ENCODE data around the gene CXCL5. TPM values are rescaled to one million over a fixed set of nuclear protein-coding genes. Genes with fewer than 3 reads are reported as not detected.

CXCL5 gene
- total RNA-seq, 3 donors from 2014 or later (not counting 1 experiment from before 2014, with no cell fraction given), result 0.23 to 2.0 (median 1.5) TPM

- H3K4me1 Mint-ChIP-seq, result peaks cover 5 to 15% of the 10 kb centered on the region in 2 donors
- no peak overlapping the region for H3K4me3 Mint-ChIP-seq
- H3K27ac Mint-ChIP-seq, result no peak overlapping the region
These were observed 15.9 kb upstream of the CXCL5 start for GRCh38 chr4:74014332-74014731.

GRCh38 chr4:74013264-74013663 lies 14.8 kb upstream of the CXCL5 start:
- H3K27me3 Mint-ChIP-seq (ENCODE audit: low read depth in 2 of 2), result no peaks in the 10 kb centered on the region
- no peaks in the 10 kb centered on the region for H3K27me3 ChIP-seq (ENCODE audit: control insufficient read depth, insufficient read depth, low read length)
- peaks cover 4 to 7% of the 10 kb centered on the region in 2 donors for H3K9me3 Mint-ChIP-seq
- H3K27ac ChIP-seq (ENCODE audit: low read length), result no peak overlapping the region
- no peak for DNase-seq
- ATAC-seq, result no peak
- H3K27ac Mint-ChIP-seq, result no peak overlapping the region
- no peaks in the 10 kb centered on the region for H3K36me3 Mint-ChIP-seq
- TF ChIP-seq CTCF (IDR thresholded peaks at IDR 0.05), result no peak
- H3K36me3 ChIP-seq (ENCODE audit: control insufficient read depth, insufficient read depth, low read length), result no peaks in the 10 kb centered on the region
- intact Hi-C loops (cut with micrococcal nuclease), result no loop called here
- H3K4me3 Mint-ChIP-seq, result no peak overlapping the region
- H3K4me3 ChIP-seq (ENCODE audit: low read length), result no peak overlapping the region
- H3K4me1 ChIP-seq (ENCODE audit: control insufficient read depth, insufficient read depth, low read length), result no peaks in the 10 kb centered on the region
- H3K4me1 Mint-ChIP-seq, result peaks cover 5 to 15% of the 10 kb centered on the region in 2 donors
- no peaks in the 10 kb centered on the region for H3K9me3 ChIP-seq (ENCODE audit: control insufficient read depth, insufficient read depth, low read length)
- WGBS (ENCODE audit: insufficient coverage), result 89% methylated on average over 2 of the region's 2 CpGs

More at GRCh38 chr4:74014332-74014731, 15.9 kb upstream of the CXCL5 start:
- H3K36me3 Mint-ChIP-seq, result no peaks in the 10 kb centered on the region
- H3K4me3 ChIP-seq (ENCODE audit: low read length), result no peak overlapping the region
- ATAC-seq, result no peak
- H3K27me3 Mint-ChIP-seq (ENCODE audit: low read depth in 2 of 2), result no peaks in the 10 kb centered on the region
- H3K27ac ChIP-seq (ENCODE audit: low read length), result no peak overlapping the region
- no peaks in the 10 kb centered on the region for H3K4me1 ChIP-seq (ENCODE audit: control insufficient read depth, insufficient read depth, low read length)
- WGBS (ENCODE audit: insufficient coverage), result 40% methylated on average over 1 of the region's 1 CpG
- no peaks in the 10 kb centered on the region for H3K36me3 ChIP-seq (ENCODE audit: control insufficient read depth, insufficient read depth, low read length)
- no peaks in the 10 kb centered on the region for H3K9me3 ChIP-seq (ENCODE audit: control insufficient read depth, insufficient read depth, low read length)
- TF ChIP-seq CTCF (IDR thresholded peaks at IDR 0.05), result no peak
- intact Hi-C loops (cut with micrococcal nuclease), result no loop called here
- DNase-seq, result no peak
- H3K9me3 Mint-ChIP-seq, result peaks cover 4 to 7% of the 10 kb centered on the region in 2 donors
- no peaks in the 10 kb centered on the region for H3K27me3 ChIP-seq (ENCODE audit: control insufficient read depth, insufficient read depth, low read length)

GRCh38 chr4:74012130-74012529 lies 13.7 kb upstream of the CXCL5 start:
- intact Hi-C loops (cut with micrococcal nuclease), result no loop called here
- 96% methylated on average over 2 of the region's 4 CpGs for WGBS (ENCODE audit: insufficient coverage)
- Mint-ChIP-seq H3K27ac (no peak overlapping the region), H3K4me1 (peaks cover 5 to 12% of the 10 kb centered on the region in 2 donors), H3K27me3 (ENCODE audit: low read depth in 2 of 2) (no peaks in the 10 kb centered on the region), H3K36me3 (no peaks in the 10 kb centered on the region), H3K4me3 (no peak overlapping the region), H3K9me3 (peaks cover 2 to 7% of the 10 kb centered on the region in 2 donors)
- H3K4me3 ChIP-seq (ENCODE audit: low read length), result no peak overlapping the region
- TF ChIP-seq CTCF (IDR thresholded peaks at IDR 0.05), result no peak
- H3K27me3 ChIP-seq (ENCODE audit: control insufficient read depth, insufficient read depth, low read length), result no peaks in the 10 kb centered on the region
- no peaks in the 10 kb centered on the region for H3K4me1 ChIP-seq (ENCODE audit: control insufficient read depth, insufficient read depth, low read length)
- no peak overlapping the region for H3K27ac ChIP-seq (ENCODE audit: low read length)
- no peaks in the 10 kb centered on the region for H3K9me3 ChIP-seq (ENCODE audit: control insufficient read depth, insufficient read depth, low read length)
- DNase-seq (no peak), ATAC-seq (peak in 1 of 3 donors; percentile 61)
- no peaks in the 10 kb centered on the region for H3K36me3 ChIP-seq (ENCODE audit: control insufficient read depth, insufficient read depth, low read length)

GRCh38 chr4:74009307-74009706 lies 10.8 kb upstream of the CXCL5 start:
- WGBS (ENCODE audit: insufficient coverage), result 91% methylated on average over 2 of the region's 3 CpGs
- no peaks in the 10 kb centered on the region for H3K4me1 ChIP-seq (ENCODE audit: control insufficient read depth, insufficient read depth, low read length)
- H3K27me3 Mint-ChIP-seq (ENCODE audit: low read depth in 2 of 2), result no peaks in the 10 kb centered on the region
- no peaks in the 10 kb centered on the region for H3K36me3 ChIP-seq (ENCODE audit: control insufficient read depth, insufficient read depth, low read length)
- H3K9me3 Mint-ChIP-seq, result peaks cover 0 to 7% of the 10 kb centered on the region in 2 donors
- DNase-seq (no peak), ATAC-seq (no peak)
- H3K4me3 Mint-ChIP-seq, result no peak overlapping the region
- H3K36me3 Mint-ChIP-seq, result no peaks in the 10 kb centered on the region
- no peaks in the 10 kb centered on the region for H3K9me3 ChIP-seq (ENCODE audit: control insufficient read depth, insufficient read depth, low read length)
- H3K4me1 Mint-ChIP-seq, result no peaks in the 10 kb centered on the region
- H3K27me3 ChIP-seq (ENCODE audit: control insufficient read depth, insufficient read depth, low read length), result no peaks in the 10 kb centered on the region
- no peak overlapping the region for H3K27ac ChIP-seq (ENCODE audit: low read length)
- TF ChIP-seq CTCF (IDR thresholded peaks at IDR 0.05), result no peak
- no peak overlapping the region for H3K4me3 ChIP-seq (ENCODE audit: low read length)
- no peak overlapping the region for H3K27ac Mint-ChIP-seq
- intact Hi-C loops (cut with micrococcal nuclease), result no loop called here

All from natural killer cell (primary cell).